Measurements from ENCODE around the gene SLC30A3.
"Not testable (repeated sequence)": the region's sequence is repeated elsewhere in the genome, so short reads cannot be mapped to it uniquely, and the experiment has no call there.

DNA sequence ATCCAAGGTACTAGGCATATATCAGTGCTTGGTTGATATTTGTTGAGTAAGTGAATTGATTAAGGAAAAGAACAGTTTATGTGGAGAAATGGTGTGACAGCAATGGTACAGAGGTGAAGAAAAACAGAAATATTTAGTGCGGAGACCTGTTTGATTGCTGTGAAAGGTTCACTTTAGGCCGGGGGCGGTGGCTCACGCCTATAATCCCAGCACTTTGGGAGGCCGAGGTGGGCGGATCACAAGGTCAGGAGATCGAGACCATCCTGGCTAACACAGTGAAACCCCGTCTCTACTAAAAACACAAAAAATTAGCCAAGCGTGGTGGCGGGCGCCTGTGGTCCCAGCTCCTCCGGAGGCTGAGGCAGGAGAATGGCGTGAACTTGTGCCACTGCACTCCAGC is 5.4 kb upstream of the SLC30A3 start:
- TF ChIP-seq, protein P1, sequence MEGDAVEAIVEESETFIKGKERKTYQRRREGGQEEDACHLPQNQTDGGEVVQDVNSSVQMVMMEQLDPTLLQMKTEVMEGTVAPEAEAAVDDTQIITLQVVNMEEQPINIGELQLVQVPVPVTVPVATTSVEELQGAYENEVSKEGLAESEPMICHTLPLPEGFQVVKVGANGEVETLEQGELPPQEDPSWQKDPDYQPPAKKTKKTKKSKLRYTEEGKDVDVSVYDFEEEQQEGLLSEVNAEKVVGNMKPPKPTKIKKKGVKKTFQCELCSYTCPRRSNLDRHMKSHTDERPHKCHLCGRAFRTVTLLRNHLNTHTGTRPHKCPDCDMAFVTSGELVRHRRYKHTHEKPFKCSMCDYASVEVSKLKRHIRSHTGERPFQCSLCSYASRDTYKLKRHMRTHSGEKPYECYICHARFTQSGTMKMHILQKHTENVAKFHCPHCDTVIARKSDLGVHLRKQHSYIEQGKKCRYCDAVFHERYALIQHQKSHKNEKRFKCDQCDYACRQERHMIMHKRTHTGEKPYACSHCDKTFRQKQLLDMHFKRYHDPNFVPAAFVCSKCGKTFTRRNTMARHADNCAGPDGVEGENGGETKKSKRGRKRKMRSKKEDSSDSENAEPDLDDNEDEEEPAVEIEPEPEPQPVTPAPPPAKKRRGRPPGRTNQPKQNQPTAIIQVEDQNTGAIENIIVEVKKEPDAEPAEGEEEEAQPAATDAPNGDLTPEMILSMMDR (IDR thresholded peaks at IDR 0.05; ENCODE audit: low read depth, low read length), result not testable (repeated sequence)
- TF ChIP-seq EZH2phosphoT487 (IDR thresholded peaks at IDR 0.05; ENCODE audit: low read depth), result not testable (repeated sequence)

All from OCI-LY3 (cell line).